HUES48 (cell line): ENCODE measurements around the gene NOP53.
"Not testable (repeated sequence)": the region's sequence is repeated elsewhere in the genome, so short reads cannot be mapped to it uniquely, and the experiment has no call there.

ENCODE experiments used
- H3K27ac ChIP-seq: one replicate; pipeline ENCODE4 v1.7.0; 2013; ENCODE audit warnings: low read depth, low read length, inconsistent platforms
- H3K27me3 ChIP-seq: 2 replicates; pipeline ENCODE4 v1.6.1; 2013; ENCODE audit warnings: mild to moderate bottlenecking, low read length; ENCODE audit not compliant: control insufficient read depth, insufficient read depth
- H3K36me3 ChIP-seq: 2 replicates; pipeline ENCODE4 v1.6.1; 2013; ENCODE audit warnings: low read length; ENCODE audit not compliant: control insufficient read depth, insufficient read depth
- H3K4me1 ChIP-seq: 2 replicates; pipeline ENCODE4 v1.6.1; 2013; ENCODE audit warnings: mild to moderate bottlenecking, low read length; ENCODE audit not compliant: control insufficient read depth, insufficient read depth
- H3K4me3 ChIP-seq: 2 replicates; pipeline ENCODE4 v1.5.1; 2013; ENCODE audit warnings: mild to moderate bottlenecking, low read depth, low read length
- H3K9ac ChIP-seq: 2 replicates; pipeline ENCODE4 v1.6.1; 2013; ENCODE audit warnings: mild to moderate bottlenecking, low read depth, low read length, moderate library complexity
- H3K9me3 ChIP-seq: 2 replicates; pipeline ENCODE4 v1.6.1; 2013; ENCODE audit warnings: low read length; ENCODE audit not compliant: control insufficient read depth, insufficient read depth

NOP53 gene

DNA sequence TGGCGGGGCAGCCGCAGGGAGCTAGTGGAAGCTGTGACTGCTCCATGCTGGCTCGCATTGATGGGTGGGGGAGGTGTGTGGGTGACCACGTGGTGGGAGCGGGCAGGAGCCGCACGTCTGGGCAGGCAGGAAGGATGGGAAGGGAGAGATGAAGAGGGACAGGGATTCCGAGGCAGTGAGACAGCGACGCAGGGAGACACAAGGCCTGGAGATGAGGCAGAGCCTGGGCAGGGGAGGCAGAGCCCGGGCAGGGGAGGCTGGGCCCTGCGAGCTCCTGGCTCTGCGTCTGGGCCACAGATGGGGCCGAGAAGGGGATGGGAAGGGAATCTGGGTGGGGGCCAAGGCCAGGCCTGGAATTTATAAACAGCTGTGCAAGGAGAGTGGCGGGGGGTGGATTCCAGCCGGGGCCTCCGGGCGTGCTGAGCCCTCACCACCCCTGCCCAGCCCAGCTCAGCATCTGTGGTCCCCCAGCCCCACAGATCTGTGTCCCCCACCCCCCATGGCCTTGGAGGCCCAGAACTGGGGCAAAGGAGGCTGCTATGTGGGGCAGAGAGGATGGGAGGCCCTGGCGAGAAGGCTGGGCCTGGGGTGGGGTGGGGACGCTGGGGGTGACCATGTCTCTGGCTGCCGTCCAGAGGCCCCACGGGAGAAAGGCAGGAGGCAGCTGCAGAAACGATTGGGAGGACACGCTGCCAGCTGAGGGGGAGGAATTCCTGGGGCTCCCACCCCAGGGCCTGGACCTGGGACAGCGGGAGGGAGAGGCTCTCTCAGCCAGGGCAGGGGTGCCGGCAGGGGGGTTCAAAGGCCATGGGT lies 26.1 kb upstream of the NOP53 start:
- Histone ChIP-seq H3K36me3 (no peaks in the 10 kb centered on the region), H3K9ac (no peak overlapping the region), H3K27me3 (no peaks in the 10 kb centered on the region), H3K4me1 (no peaks in the 10 kb centered on the region), H3K4me3 (no peak overlapping the region), H3K9me3 (no peaks in the 10 kb centered on the region; the same call in 1 of the 2 replicates), H3K27ac (no peak overlapping the region)

DNA sequence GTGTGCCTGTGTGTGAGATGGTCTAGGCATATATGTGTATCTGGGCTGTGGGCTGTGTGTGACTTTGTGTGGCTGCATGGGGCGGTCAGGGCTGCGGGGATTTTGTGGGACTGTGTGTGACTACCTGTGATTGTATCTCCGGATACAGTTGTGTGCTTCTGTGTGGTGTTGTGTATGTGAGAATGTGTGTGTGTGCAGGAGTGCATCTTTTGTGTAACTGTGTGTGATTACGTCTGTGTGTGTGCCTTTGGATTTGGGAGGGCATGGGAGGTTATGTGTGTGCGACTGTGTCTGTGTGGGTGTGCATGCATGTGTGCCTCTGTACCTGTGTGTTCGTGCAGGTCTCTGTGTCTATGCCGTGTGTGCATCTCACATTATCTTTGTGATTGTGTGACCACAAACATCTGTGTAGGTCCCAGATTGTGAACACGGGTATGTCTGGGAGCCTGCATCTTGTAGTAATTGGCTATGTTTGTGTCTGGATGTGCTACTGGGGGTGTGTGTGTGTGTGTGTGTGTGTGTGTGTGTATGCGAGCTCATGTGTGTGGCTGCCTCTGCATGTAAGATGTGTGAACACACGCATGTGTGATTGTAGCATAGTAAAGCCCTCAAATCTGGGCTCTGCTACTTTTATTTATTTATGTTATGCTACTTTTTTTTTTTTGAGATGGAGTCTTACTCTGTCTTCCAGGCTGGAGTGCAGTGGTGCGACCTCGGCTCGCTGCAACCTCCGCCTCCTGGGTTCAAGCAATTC lies 24.5 kb upstream of the NOP53 start:
- no peaks in the 10 kb centered on the region for H3K27me3 ChIP-seq
- H3K9me3 ChIP-seq: no peaks in the 10 kb centered on the region
- no peaks in the 10 kb centered on the region for H3K36me3 ChIP-seq
- H3K4me3 ChIP-seq: no peak overlapping the region
- no peak overlapping the region for H3K9ac ChIP-seq
- H3K27ac ChIP-seq: no peak overlapping the region
- H3K4me1 ChIP-seq: no peaks in the 10 kb centered on the region

DNA sequence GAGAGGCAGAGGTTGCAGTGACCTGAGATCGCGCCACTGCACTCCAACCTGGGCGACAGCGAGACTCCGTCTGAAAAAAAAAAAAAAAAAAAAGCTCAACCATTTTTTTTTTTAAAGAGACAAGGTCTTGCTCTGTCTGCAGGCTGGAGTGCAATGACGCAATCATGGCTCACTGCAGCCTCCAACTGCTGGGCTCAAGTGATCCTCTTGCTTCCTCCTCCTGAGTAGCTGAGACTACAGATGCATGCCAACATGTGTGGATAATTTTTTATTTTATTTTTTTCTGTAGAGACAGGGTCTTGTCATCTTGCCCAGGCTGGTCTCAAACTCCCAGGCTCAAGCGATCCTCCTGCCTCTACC lies 21.8 kb upstream of the NOP53 start:
- H3K27ac ChIP-seq: no peak overlapping the region

DNA sequence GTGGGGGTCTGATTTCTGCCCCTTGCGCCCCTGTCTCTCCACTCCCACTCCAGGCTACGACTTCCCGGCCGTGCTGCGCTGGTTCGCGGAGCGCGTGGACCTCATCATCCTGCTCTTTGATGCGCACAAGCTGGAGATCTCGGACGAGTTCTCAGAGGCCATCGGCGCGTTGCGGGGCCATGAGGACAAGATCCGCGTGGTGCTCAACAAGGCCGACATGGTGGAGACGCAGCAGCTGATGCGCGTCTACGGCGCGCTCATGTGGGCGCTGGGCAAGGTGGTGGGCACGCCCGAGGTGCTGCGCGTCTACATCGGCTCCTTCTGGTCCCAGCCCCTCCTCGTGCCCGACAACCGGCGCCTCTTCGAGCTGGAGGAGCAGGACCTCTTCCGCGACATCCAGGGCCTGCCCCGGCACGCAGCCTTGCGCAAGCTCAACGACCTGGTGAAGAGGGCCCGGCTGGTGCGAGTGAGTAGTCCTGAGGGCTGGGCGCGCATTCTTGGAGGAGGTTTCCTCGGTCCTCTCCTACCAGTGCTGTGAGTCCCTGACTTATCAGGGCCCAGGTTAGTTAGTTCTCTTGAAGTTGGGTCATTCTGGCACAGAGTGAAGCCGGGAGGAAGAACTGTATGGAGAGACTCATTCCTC lies 19.5 kb upstream of the NOP53 start:
- Histone ChIP-seq H3K27ac (no peak overlapping the region), H3K9me3 (no peaks in the 10 kb centered on the region), H3K27me3 (no peaks in the 10 kb centered on the region), H3K4me3 (no peak overlapping the region), H3K4me1 (peaks cover 6% of the 10 kb centered on the region; the same call in 1 of the 2 replicates), H3K36me3 (0 out of 2 replicates have a peak, but pooled peaks cover 6% of the 10 kb centered on the region), H3K9ac (no peak overlapping the region)

More for the DNA sequence above, 21.8 kb upstream of the NOP53 start:
- Histone ChIP-seq H3K4me3 (no peak overlapping the region), H3K27me3 (no peaks in the 10 kb centered on the region), H3K9ac (no peak overlapping the region), H3K4me1 (no peaks in the 10 kb centered on the region), H3K36me3 (0 out of 2 replicates have a peak, but pooled peaks cover 6% of the 10 kb centered on the region), H3K9me3 (no peaks in the 10 kb centered on the region)

DNA sequence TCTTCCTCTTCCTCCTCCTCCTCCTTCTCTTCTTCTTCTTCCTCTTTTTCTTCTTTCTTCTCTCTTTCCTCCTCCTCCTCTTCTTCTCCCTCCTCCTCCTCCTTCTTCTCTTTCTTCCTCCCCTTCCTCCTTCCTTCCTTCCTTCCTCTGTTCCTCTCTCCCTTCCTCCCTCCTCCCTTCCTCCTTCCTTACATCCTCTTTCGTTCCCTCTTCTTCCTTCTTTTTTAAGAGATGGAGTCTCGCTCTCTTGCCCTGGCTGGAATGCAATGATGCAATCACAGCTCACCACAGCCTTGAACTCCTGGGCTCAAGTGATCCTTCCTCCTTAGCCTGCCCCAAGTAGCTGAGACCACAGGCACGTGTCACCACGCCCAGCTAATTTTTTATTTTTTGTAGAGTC lies 18.9 kb upstream of the NOP53 start:
- Histone ChIP-seq H3K4me1 (peaks cover 6% of the 10 kb centered on the region; the same call in 1 of the 2 replicates), H3K4me3 (no peak overlapping the region)

DNA sequence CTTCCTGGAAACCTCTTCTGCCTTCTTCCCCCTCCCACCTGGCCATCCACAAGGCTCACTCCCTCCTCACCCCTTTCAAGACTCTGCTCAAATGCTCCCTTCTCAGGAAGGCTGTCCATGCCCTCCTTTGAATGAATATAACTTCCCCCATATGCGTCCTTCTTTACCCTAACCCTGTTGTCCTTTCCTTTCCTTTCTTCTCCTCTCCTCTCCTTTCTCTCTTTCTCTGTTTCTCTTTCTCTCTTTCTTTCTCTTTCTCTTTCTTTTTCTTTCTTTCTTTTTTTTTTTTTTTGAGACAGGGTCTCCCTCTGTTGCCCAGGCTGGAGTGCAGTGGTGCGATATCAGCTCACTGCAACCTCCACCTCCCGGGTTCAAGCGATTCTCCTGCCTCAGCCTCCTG lies 17.1 kb upstream of the NOP53 start:
- H3K27ac ChIP-seq, H3K4me1 ChIP-seq, H3K9ac ChIP-seq, H3K9me3 ChIP-seq, H3K27me3 ChIP-seq, H3K4me3 ChIP-seq, H3K36me3 ChIP-seq: not testable (repeated sequence)

More for the DNA sequence above, 18.9 kb upstream of the NOP53 start:
- H3K27me3 ChIP-seq: no peaks in the 10 kb centered on the region
- H3K9me3 ChIP-seq: no peaks in the 10 kb centered on the region
- no peak overlapping the region for H3K9ac ChIP-seq
- no peak overlapping the region for H3K27ac ChIP-seq
- H3K36me3 ChIP-seq: 0 out of 2 replicates have a peak, but pooled peaks cover 6% of the 10 kb centered on the region

DNA sequence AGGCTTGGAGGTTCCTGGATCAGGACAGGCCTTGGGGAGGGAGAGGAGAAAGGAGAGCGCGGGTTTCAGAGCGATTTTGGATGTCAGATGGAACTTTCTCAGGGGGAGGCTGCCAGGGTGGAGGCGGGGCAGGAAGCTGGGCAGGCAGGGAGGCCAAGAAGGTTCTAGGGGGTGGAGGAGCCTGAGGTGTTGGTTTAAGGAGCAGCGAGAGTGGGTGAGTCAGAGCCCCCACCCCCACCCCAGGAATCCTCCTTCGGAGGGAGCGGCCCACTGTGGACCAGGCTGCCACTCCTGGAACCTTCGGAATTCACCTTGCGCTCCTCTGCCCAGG lies 15.9 kb upstream of the NOP53 start:
- peaks cover 6% of the 10 kb centered on the region; the same call in 1 of the 2 replicates for H3K4me1 ChIP-seq
- H3K36me3 ChIP-seq: 0 out of 2 replicates have a peak, but pooled peaks cover 6% of the 10 kb centered on the region
- H3K27ac ChIP-seq: peak overlapping the region; percentile 74
- H3K9ac ChIP-seq: peak overlapping the region; percentile 55; the same call in 1 of the 2 replicates
- no peaks in the 10 kb centered on the region for H3K9me3 ChIP-seq
- no peaks in the 10 kb centered on the region for H3K27me3 ChIP-seq
- H3K4me3 ChIP-seq: peak overlapping the region; percentile 59

DNA sequence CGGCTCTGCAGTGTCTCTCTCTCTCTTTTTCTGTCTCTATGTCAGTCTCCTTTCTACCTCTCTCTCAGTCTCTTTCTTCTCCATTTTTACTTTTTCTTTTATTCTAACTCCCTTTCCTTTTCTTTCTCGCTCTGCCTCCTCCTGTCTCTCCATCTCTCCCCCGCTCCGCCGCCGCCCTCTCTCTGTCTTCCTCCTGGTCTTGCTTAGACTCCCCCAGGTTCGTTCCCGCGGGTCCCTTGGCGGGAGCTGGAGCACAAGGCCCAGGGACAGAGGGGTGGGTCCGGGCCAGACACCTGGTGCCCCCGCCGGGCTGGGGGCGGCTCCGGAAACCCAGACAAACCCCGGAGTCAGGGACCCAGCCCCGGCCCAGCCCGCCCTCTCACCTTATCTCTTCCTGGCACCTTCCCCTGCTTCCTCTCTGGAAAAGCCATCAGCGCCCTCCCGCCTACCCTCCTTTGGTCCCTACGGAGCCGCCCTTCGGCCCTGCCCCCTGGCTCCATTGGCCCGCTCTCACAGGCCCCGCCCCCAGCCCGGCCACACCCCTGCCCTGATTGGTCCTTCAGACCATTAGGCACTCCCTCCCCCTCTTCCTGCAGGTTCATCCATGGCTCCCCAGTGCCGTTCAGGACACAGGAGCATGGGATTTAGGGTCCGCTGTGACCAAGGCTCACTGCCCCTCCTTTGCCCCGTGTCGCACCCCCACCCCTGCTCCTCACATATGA lies 15.4 kb upstream of the NOP53 start:
- Histone ChIP-seq H3K9ac (peak overlapping the region; percentile 55; the same call in 1 of the 2 replicates), H3K4me3 (peak overlapping the region; percentile 59), H3K9me3 (no peaks in the 10 kb centered on the region), H3K27me3 (no peaks in the 10 kb centered on the region), H3K36me3 (0 out of 2 replicates have a peak, but pooled peaks cover 6% of the 10 kb centered on the region), H3K27ac (peak overlapping the region; percentile 74), H3K4me1 (peaks cover 6% of the 10 kb centered on the region; the same call in 1 of the 2 replicates)

DNA sequence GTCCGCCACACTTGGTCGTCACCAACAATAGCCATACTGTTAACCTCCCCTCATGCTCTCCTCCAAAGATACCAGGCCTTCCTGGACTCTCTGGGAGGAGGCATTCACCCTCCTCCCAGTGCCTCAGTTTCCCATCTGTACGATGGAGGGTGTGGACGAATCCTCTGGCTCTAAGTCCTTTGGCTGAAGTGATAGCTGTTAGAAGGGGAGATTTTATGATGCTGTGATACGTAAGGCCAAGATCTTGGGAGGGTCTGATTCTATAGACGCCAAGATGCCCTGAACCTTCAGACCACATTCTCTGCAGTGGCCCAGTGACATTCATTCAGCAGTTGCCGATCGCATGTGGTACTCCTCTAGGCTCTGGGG lies 14.8 kb upstream of the NOP53 start:
- Histone ChIP-seq H3K4me1 (peaks cover 6% of the 10 kb centered on the region; the same call in 1 of the 2 replicates), H3K9ac (no peak overlapping the region), H3K4me3 (no peak overlapping the region), H3K27me3 (no peaks in the 10 kb centered on the region), H3K36me3 (0 out of 2 replicates have a peak, but pooled peaks cover 6% of the 10 kb centered on the region), H3K9me3 (no peaks in the 10 kb centered on the region), H3K27ac (no peak overlapping the region)

DNA sequence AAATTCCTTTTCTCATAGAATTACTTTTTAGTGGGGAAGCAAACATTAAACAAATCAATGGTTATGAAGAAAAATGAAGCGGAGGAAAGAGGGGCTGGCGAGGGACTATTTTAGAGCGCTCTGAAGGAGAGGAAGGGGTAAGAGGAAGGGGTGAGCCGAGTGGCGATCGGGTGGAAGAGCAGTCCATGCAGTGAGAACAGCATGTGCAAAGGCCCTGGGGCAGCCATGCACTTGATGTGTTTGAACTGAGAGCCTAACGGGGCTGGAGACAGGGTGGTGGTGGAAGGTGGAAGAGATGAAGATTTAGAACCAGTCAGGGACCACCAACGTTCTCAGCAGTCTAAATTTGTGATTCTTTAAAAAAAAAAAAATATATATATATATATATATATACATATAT lies 14.4 kb upstream of the NOP53 start:
- Histone ChIP-seq H3K9me3 (no peaks in the 10 kb centered on the region), H3K27ac (no peak overlapping the region), H3K9ac (no peak overlapping the region), H3K27me3 (no peaks in the 10 kb centered on the region), H3K4me3 (no peak overlapping the region), H3K4me1 (peaks cover 6% of the 10 kb centered on the region; the same call in 1 of the 2 replicates), H3K36me3 (0 out of 2 replicates have a peak, but pooled peaks cover 6% of the 10 kb centered on the region)
